Fibroblast of pulmonary artery (primary cell): Measurements from ENCODE around the gene FAM47E.

Experiments used
- DNase-seq: peaks from one replicate; pipeline ENCODE4 v3.0.0-alpha.2; 2010; ENCODE audit warnings: low read depth
- H3K4me3 ChIP-seq: replicated peaks from 2 replicates; pipeline ENCODE4 v1.5.1; 2011; ENCODE audit warnings: low read depth, mild to moderate bottlenecking, control low read depth, low read length, moderate library complexity
- CTCF ChIP-seq: IDR thresholded peaks from 2 replicates; pipeline ENCODE4 v1.5.1; 2011; ENCODE audit warnings: mild to moderate bottlenecking, control low read depth, low read length, inconsistent platforms; ENCODE audit errors: missing control alignments

FAM47E gene

DNA sequence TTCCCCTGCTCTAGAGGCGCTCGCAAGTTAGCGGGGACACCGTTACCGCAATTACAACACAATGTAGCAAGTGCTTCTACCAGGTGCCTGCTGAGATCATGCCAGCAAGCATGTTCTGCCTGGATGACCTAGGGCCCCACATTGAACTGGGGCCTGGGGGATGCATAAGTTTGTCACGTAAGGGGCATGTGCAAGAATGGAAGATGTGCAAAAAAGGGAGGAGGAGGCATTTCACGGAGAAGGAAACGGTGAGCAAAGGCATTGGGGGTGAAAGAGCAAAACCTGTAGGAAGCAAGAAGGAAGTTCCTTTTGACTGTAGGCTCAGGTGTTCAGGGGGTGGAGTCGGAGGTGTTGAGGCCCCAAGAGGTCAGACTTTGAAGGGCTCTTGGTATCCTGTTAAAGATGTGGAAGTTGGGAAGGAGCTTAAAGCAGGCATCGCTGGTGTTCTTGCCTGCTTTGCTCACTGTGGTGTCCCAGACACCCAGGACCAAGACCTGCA lies 37.3 kb upstream of the FAM47E start:
- TF ChIP-seq CTCF, result no peak

GRCh38 chr4:76215077-76215476 lies 36.4 kb upstream of the FAM47E start:
- no peak overlapping the region for H3K4me3 ChIP-seq
- DNase-seq, result no peak
- TF ChIP-seq CTCF, result no peak

More for the DNA sequence above, 37.3 kb upstream of the FAM47E start:
- H3K4me3 ChIP-seq, result peak overlapping the region; percentile 60
- no peak for DNase-seq

DNA sequence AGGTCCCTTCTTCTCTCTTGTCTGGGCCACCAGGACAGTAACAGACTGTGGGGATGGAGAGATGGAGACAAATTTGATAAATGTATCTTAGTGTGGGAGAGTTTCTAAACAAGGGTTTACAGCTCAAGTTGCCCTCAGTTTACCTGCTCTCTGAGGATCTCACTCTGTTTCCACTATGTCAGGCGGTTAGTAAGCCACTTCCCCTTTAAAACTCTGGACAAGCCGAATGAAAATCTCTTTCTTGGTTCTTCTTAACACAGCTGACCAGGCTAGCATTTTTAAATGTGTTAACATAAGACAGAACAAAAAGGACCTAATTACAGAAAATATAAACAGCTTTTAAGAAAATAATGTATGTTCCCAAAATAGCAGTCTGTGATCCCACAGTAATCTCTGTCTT lies 35.0 kb upstream of the FAM47E start:
- no peak for DNase-seq
- no peak for TF ChIP-seq CTCF
- H3K4me3 ChIP-seq, result no peak overlapping the region

DNA sequence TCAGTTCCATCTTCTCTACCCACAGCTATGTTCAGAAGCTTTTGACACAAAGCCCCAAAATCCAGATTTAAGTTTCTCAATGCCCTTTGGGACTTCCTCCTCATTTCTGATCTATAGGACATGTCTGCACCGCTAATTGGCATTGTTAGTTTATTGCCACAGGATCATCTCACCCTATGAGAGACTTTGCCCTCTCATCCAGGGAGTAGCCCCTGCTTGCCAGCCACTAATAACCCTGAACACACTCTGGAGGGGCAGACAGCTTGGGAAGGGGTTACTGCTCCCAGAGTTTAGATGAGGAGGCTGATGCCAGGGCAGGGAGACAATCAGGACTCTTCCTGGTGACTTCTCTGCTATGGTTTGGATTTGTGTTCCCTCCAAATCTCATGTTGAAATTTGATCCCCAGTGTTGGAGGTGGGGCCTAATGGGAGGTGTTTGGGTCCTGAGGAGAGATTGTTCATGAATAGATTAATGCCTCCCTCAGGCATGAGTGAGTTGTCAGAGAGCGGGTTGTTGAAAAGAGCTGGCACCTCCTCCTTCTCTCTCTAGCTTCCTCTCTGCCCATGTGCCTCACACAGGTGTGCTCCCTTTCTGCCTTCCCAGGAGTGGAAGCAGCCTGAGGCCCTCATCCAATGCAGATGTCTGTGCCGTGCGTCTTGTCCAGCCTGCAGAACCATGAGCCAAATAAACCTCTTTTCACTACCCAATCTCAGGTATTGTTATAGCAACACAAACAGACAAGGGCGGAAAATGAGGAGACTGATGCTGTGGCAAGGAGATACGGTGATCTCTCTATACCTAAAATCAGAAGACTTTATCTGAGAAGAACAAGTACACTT lies 34.3 kb upstream of the FAM47E start:
- no peak overlapping the region for H3K4me3 ChIP-seq
- TF ChIP-seq CTCF, result no peak
- no peak for DNase-seq

- DNase-seq, result peak; percentile 85
- TF ChIP-seq CTCF, result no peak
- no peak overlapping the region for H3K4me3 ChIP-seq
Measured at GRCh38 chr4:76219299-76220055, 32.0 kb upstream of the FAM47E start.

DNA sequence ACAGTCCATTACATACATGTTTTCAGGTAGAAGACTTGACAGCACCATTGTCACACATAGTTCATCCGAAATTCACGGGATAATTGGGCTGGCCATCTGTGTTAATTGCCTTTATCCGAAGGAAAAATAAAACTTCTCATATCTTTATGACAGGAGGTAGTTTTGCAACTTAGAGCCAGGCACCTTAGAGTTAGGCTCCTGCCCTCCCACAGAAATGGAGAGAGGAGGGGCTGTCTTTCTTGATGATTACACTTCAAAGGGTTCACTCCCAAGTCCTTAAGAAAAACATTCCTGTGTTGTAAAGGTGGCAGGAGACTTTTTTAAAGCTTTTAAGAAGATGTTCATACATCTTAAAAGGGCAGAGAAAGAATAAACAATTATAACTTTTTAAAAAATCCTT lies 27.4 kb upstream of the FAM47E start:
- no peak for TF ChIP-seq CTCF

More for the DNA sequence above, 27.4 kb upstream of the FAM47E start:
- no peak for DNase-seq
- H3K4me3 ChIP-seq, result no peak overlapping the region
